ENCODE measurements around the gene INTU.
"Not testable (repeated sequence)": the region's sequence is repeated elsewhere in the genome, so short reads cannot be mapped to it uniquely, and the experiment has no call there.

GRCh38 chr4:127586496-127586895 lies 46.3 kb upstream of the INTU start:
- not testable (repeated sequence) for TF ChIP-seq POLR2A, CTCF (IDR thresholded peaks at IDR 0.05)

All from breast epithelium (tissue), 3 donors.